Uterus (tissue), 4 donors: ENCODE measurements around the gene PDGFD. TPM values are rescaled to one million over a fixed set of nuclear protein-coding genes. Genes with fewer than 3 reads are reported as not detected.

ENCODE experiments used
- DNase-seq, 2 donors: peaks; one replicate each; pipeline ENCODE4 v3.0.0-alpha.2; 2019 to 2020
- H3K27ac ChIP-seq, 2 donors: fragments of 200-600 bp; sonication (generic); 1 replicate in 1 of 2; 2 replicates in 1 of 2; pipeline ENCODE4 v1.5.1; 2016 to 2018
- H3K27me3 ChIP-seq, 2 donors: fragments of 200-600 bp; sonication (generic); one replicate each; pipeline ENCODE4 v1.5.1; 2018 to 2019; ENCODE audit warnings: control low read depth in 1 of 2
- H3K36me3 ChIP-seq, 2 donors: fragments of 200-600 bp; sonication (generic); one replicate each; pipeline ENCODE4 v1.5.1; 2019; ENCODE audit warnings: control low read depth in 1 of 2
- H3K4me1 ChIP-seq, 2 donors: fragments of 200-600 bp; sonication (generic); one replicate each; pipeline ENCODE4 v1.5.1; 2018 to 2019; ENCODE audit warnings: control low read depth in 1 of 2
- H3K4me3 ChIP-seq, 2 donors: fragments of 200-600 bp; sonication (generic); 1 replicate in 1 of 2; 2 replicates in 1 of 2; pipeline ENCODE4 v1.5.1; 2018 to 2019; ENCODE audit warnings: mild to moderate bottlenecking in 1 of 2
- H3K9me3 ChIP-seq, 2 donors: fragments of 200-600 bp; sonication (generic); one replicate each; pipeline ENCODE4 v1.5.1; 2019; ENCODE audit warnings: control low read depth in 1 of 2
- POLR2A ChIP-seq, 2 donors: fragments of 450-650 bp; IDR thresholded peaks; one replicate each; pipeline ENCODE4 v1.6.1; 2016; ENCODE audit warnings: antibody characterized with exemption in 2 of 2, mild to moderate bottlenecking in 1 of 2, moderate library complexity in 1 of 2
- intact Hi-C: fragments of 100-400 bp; cut with DNase I; formaldehyde crosslinking; loops from one replicate; pipeline ENCODE4 v1.15.1; 2023; ENCODE audit warnings: low total_unique reads
- total RNA-seq, 4 donors: library from RNA; depleted of rRNA in 3 of 4; stranded (reverse); fragments of >200 nt in 3 of 4; gene quantifications; one replicate each; pipeline versions ENCODE4 v1.1.0 to v1.2.4, GENCODE V29; 2014 to 2023
- TF ChIP-seq, protein P1 (sequence below), 4 experiments: fragments of 200-600 bp in 2 of 4; fragments of 450-650 bp in 2 of 4; sonication (generic) in 2 of 4; IDR thresholded peaks; one replicate each; pipeline ENCODE4 v1.5.1; 2016 to 2019; ENCODE audit warnings: antibody characterized with exemption in 4 of 4, mild to moderate bottlenecking in 2 of 4, moderate library complexity in 1 of 4
- donor health status: DM: yes; HTN: yes; CAD: no.

PDGFD gene
- total RNA-seq, 4 donors from 2014 or later, result 2.8 to 57.9 (median 23.9) TPM

DNA sequence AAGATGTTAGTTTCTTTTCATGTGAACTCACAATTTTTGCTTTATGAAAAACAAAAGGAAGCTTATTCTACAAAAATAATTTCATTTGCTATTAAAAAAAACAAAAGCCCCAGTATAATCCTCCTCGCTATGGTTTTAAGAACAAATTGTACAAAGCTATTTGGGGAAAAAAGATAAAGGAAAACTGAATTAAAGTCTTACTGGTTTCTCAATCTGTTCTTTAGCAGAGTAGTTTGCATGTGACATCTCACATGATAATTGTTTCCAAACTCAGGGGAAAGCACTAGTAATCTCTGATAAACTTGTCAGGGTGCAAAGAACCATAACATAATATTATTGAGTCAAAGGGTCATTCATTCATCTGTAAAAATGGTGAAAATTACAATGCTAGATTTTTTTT, 130.4 kb downstream of the PDGFD start:
- no peak overlapping the region for H3K4me3 ChIP-seq
- intact Hi-C loops, result no loop called here

DNA sequence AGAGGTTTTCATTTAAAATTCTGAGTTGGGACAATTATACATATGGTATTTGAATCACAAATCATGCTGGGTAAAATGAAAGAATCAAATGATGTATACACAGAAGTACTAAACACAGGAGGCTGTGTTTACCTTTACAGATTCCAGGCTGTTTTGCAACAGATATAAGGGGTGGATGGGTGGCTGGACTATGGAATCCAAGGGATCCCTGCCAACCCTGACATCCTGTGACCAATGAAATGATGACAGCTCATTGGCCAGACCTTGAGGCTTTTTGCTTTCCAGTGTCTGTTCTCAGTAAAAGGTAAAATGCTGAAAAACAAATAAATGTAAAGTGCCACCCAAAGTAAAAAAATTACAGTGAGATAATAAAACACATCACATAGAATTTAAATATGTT, 130.8 kb downstream of the PDGFD start:
- intact Hi-C loops, result no loop called here
- DNase-seq, result no peak
- H3K27me3 ChIP-seq, result no peaks in the 10 kb centered on the region
- no peaks in the 10 kb centered on the region for H3K9me3 ChIP-seq
- TF ChIP-seq POLR2A (IDR thresholded peaks at IDR 0.05), result no peak
- TF ChIP-seq, protein P1, sequence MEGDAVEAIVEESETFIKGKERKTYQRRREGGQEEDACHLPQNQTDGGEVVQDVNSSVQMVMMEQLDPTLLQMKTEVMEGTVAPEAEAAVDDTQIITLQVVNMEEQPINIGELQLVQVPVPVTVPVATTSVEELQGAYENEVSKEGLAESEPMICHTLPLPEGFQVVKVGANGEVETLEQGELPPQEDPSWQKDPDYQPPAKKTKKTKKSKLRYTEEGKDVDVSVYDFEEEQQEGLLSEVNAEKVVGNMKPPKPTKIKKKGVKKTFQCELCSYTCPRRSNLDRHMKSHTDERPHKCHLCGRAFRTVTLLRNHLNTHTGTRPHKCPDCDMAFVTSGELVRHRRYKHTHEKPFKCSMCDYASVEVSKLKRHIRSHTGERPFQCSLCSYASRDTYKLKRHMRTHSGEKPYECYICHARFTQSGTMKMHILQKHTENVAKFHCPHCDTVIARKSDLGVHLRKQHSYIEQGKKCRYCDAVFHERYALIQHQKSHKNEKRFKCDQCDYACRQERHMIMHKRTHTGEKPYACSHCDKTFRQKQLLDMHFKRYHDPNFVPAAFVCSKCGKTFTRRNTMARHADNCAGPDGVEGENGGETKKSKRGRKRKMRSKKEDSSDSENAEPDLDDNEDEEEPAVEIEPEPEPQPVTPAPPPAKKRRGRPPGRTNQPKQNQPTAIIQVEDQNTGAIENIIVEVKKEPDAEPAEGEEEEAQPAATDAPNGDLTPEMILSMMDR (IDR thresholded peaks at IDR 0.05), result no peak
- no peaks in the 10 kb centered on the region for H3K4me1 ChIP-seq
- no peak overlapping the region for H3K4me3 ChIP-seq
- H3K36me3 ChIP-seq, result no peaks in the 10 kb centered on the region
- no peak overlapping the region for H3K27ac ChIP-seq

More for the DNA sequence above, 130.4 kb downstream of the PDGFD start:
- Histone ChIP-seq H3K27ac (no peak overlapping the region), H3K4me1 (no peaks in the 10 kb centered on the region), H3K9me3 (no peaks in the 10 kb centered on the region), H3K27me3 (no peaks in the 10 kb centered on the region), H3K36me3 (no peaks in the 10 kb centered on the region)
- DNase-seq, result no peak
- no peak for TF ChIP-seq POLR2A (IDR thresholded peaks at IDR 0.05)
- TF ChIP-seq, protein P1 (IDR thresholded peaks at IDR 0.05), result no peak

DNA sequence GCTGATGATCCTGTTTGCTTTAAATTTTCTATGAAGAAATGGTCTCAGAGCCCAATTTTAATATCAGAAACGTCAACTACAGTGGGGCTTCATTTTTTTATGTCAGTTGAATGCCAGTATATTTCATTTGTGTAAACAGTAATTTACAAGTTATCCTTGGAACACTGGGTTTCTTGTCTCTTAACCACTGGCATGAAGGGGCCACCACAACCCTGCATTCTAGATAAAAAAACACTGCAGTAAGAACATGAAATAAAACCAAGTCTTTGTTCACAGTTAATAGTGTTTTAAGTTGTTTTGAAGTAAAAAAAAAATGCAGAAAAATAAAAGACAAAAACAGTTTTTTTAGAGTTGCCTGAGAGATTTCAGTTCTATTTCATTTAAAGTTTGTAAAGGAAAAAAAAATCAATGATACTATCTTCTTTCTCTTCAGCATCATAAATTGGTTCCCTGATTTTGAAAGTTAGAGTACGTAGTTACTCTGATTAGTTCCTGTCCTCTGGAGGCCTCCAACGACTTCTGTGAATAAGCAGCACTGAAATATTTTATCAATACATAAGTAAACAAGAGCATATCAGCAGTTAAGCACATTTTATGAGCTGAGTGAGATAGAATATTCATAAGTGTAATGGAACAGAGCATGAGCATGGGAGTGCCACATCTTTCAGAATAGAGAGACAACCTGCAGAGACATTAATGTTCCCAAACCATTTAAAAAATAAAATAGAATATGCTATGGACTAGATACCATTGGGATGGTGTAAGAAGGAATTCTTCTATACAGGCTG, 135.3 kb downstream of the PDGFD start:
- no peaks in the 10 kb centered on the region for H3K36me3 ChIP-seq
- DNase-seq, result no peak
- intact Hi-C loops, result no loop called here
- no peaks in the 10 kb centered on the region for H3K4me1 ChIP-seq
- no peak overlapping the region for H3K27ac ChIP-seq
- no peak for TF ChIP-seq POLR2A (IDR thresholded peaks at IDR 0.05)
- TF ChIP-seq, protein P1 (IDR thresholded peaks at IDR 0.05), result no peak
- no peaks in the 10 kb centered on the region for H3K27me3 ChIP-seq
- H3K9me3 ChIP-seq, result no peaks in the 10 kb centered on the region
- no peak overlapping the region for H3K4me3 ChIP-seq

DNA sequence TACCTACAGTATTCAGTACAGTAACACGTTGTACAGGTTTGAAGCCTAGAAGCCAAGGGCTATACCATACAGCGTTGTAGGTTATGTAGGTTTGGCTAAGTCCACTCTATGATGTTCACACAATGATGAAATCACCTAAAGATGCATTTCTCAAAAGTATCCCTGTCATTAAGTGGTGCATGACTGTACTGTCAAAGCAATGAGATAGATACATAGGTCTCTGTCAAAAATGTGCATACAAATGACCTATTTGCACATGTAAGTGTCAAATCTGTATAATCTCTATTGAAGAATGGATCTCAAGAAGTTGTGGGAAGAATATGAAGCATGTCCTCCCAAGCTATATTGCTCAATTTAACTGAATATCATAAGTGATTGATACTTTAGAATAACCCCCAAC, 139.4 kb downstream of the PDGFD start:
- Histone ChIP-seq H3K27ac (no peak overlapping the region), H3K4me1 (no peaks in the 10 kb centered on the region), H3K9me3 (no peaks in the 10 kb centered on the region), H3K36me3 (no peaks in the 10 kb centered on the region), H3K27me3 (no peaks in the 10 kb centered on the region), H3K4me3 (no peak overlapping the region)
- intact Hi-C loops, result no loop called here
- DNase-seq, result no peak
- no peak for TF ChIP-seq POLR2A (IDR thresholded peaks at IDR 0.05)
- TF ChIP-seq, protein P1 (IDR thresholded peaks at IDR 0.05), result no peak

DNA sequence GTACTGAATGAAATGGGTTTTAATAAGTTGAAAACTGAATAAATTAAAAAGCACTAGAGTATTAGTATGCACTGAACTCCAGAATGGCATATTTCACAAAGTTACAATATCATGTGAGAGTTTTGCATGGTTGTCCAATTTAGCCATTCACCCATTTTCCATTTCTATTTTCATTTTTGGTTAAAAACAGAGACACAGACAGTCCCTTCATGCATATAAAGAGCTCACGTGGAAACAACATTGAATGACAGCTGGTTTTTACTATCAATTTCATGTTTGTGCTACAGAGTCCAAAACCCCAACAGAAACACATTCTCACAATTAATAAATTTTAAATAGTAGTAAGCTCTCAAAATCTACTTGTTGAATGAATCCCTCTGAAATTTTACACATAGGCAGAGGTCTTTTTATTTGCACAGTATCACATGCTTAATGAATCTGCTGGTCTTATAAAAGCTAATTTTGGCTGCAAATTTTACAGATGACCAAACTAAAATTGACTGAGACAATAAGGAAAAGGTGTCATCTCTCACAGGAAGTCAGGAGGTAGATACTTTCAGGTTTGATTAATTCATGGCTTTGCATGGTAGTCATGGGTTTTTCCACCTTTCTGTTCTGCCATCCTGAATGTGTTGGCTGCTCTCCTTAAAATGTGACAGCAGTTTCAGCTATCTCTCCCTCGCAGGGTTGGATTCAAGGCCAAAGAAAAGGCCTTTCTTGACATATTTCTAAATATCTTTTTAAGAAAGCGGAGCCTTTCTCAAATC, 148.1 kb downstream of the PDGFD start:
- Histone ChIP-seq H3K27ac (no peak overlapping the region), H3K36me3 (no peaks in the 10 kb centered on the region), H3K4me1 (no peaks in the 10 kb centered on the region), H3K27me3 (no peaks in the 10 kb centered on the region), H3K4me3 (no peak overlapping the region), H3K9me3 (no peaks in the 10 kb centered on the region)
- TF ChIP-seq POLR2A (IDR thresholded peaks at IDR 0.05), result no peak
- TF ChIP-seq, protein P1 (IDR thresholded peaks at IDR 0.05), result no peak
- intact Hi-C loops, result no loop called here
- no peak for DNase-seq
